ENCODE data around the gene WAC. TPM values are rescaled to one million over a fixed set of nuclear protein-coding genes. Genes with fewer than 3 reads are reported as not detected.

The WAC gene
- total and polyA plus RNA-seq, 8 donors, result 22.8 to 182 (median 92.5) TPM

- no peaks in the 10 kb centered on the region for H3K9me3 ChIP-seq
- H3K4me1 ChIP-seq, result peaks cover 37 to 92% (median 67%) of the 10 kb centered on the region in 4 donors
- no peaks in the 10 kb centered on the region for H3K27me3 ChIP-seq
- no peak for TF ChIP-seq POLR2AphosphoS5 (IDR thresholded peaks at IDR 0.05)
- TF ChIP-seq CTCF (IDR thresholded peaks at IDR 0.05), result no peak
- no peak for TF ChIP-seq POLR2A (IDR thresholded peaks at IDR 0.05)
- TF ChIP-seq EP300 (IDR thresholded peaks at IDR 0.05), result no peak
- intact Hi-C loops (cut with DNase I; ENCODE audit: low total_unique reads), result no loop called here
- WGBS, 5 donors, result 79 to 86% (median 83%) methylated on average over 2 of the region's 2 CpGs
- H3K4me3 ChIP-seq, result no peak overlapping the region
- H3K27ac ChIP-seq, result no peak overlapping the region
- no peak for DNase-seq
- H3K36me3 ChIP-seq, result peaks cover 11 to 64% (median 49%) of the 10 kb centered on the region in 4 donors
Observed at GRCh38 chr10:28548781-28549498, 16.0 kb downstream of the WAC start.

- peaks cover 11 to 68% (median 48%) of the 10 kb centered on the region in 4 donors for H3K36me3 ChIP-seq
- no peak overlapping the region for H3K4me3 ChIP-seq
- intact Hi-C loops (cut with DNase I; ENCODE audit: low total_unique reads), result no loop called here
- DNase-seq, result no peak
- H3K27ac ChIP-seq, result peak overlapping the region in 1 of 5 donors; percentile 14
- WGBS, 5 donors, result 47 to 61% (median 58%) methylated on average over 3 of the region's 3 CpGs
- H3K27me3 ChIP-seq, result no peaks in the 10 kb centered on the region
- TF ChIP-seq CTCF (IDR thresholded peaks at IDR 0.05) (no peak), POLR2A (IDR thresholded peaks at IDR 0.05) (no peak), EP300 (IDR thresholded peaks at IDR 0.05) (no peak), POLR2AphosphoS5 (IDR thresholded peaks at IDR 0.05) (no peak)
- H3K9me3 ChIP-seq, result no peaks in the 10 kb centered on the region
- H3K4me1 ChIP-seq, result peaks cover 35 to 92% (median 63%) of the 10 kb centered on the region in 4 donors
Observed at GRCh38 chr10:28551086-28551485, 18.2 kb downstream of the WAC start.

GRCh38 chr10:28552775-28553174 lies 19.9 kb downstream of the WAC start:
- H3K4me1 ChIP-seq, result peaks cover 46 to 99% (median 72%) of the 10 kb centered on the region in 4 donors

GRCh38 chr10:28554009-28554408 lies 21.1 kb downstream of the WAC start:
- H3K27me3 ChIP-seq, result no peaks in the 10 kb centered on the region
- peaks cover 8 to 51% (median 34%) of the 10 kb centered on the region in 4 donors for H3K36me3 ChIP-seq
- H3K4me3 ChIP-seq, result no peak overlapping the region
- intact Hi-C loops (cut with DNase I; ENCODE audit: low total_unique reads), result no loop called here
- no peak overlapping the region for H3K27ac ChIP-seq
- no peak for DNase-seq
- 88 to 94% (median 93%) methylated on average over 6 of the region's 6 CpGs for WGBS, 5 donors
- H3K4me1 ChIP-seq, result peaks cover 53 to 99% (median 76%) of the 10 kb centered on the region in 4 donors
- no peak for TF ChIP-seq CTCF (IDR thresholded peaks at IDR 0.05)
- no peak for TF ChIP-seq EP300 (IDR thresholded peaks at IDR 0.05)
- TF ChIP-seq POLR2AphosphoS5 (IDR thresholded peaks at IDR 0.05), result no peak
- TF ChIP-seq POLR2A (IDR thresholded peaks at IDR 0.05), result no peak
- H3K9me3 ChIP-seq, result no peaks in the 10 kb centered on the region

More at GRCh38 chr10:28552775-28553174, 19.9 kb downstream of the WAC start:
- TF ChIP-seq POLR2AphosphoS5 (IDR thresholded peaks at IDR 0.05) (no peak), CTCF (IDR thresholded peaks at IDR 0.05) (no peak), POLR2A (IDR thresholded peaks at IDR 0.05) (no peak), EP300 (IDR thresholded peaks at IDR 0.05) (no peak)
- H3K4me3 ChIP-seq, result no peak overlapping the region
- WGBS, 5 donors, result 25 to 45% (median 35%) methylated on average over 4 of the region's 4 CpGs
- H3K27me3 ChIP-seq, result no peaks in the 10 kb centered on the region
- no peak overlapping the region for H3K27ac ChIP-seq
- H3K9me3 ChIP-seq, result no peaks in the 10 kb centered on the region
- peaks cover 11 to 61% (median 45%) of the 10 kb centered on the region in 4 donors for H3K36me3 ChIP-seq
- DNase-seq, result no peak
- intact Hi-C loops (cut with DNase I; ENCODE audit: low total_unique reads), result no loop called here

Data from stomach (tissue), 9 donors.